CD4-positive, alpha-beta memory T cell (primary cell): ENCODE results near the gene PER3. TPM values are rescaled to one million over a fixed set of nuclear protein-coding genes. Genes with fewer than 3 reads are reported as not detected.

Experiments
- CTCF ChIA-PET: fragments of 350-600 bp; sonication (Branson Sonifier 250); formaldehyde crosslinking; loops from one replicate; lab custom pipeline; 2021; ENCODE audit warnings: inconsistent platforms; ENCODE audit not compliant: partially characterized antibody; lab: Charles Lee
- POLR2A ChIA-PET: fragments of 350-600 bp; sonication (Branson Sonifier 250); formaldehyde crosslinking; loops from one replicate; lab custom pipeline; 2021; ENCODE audit not compliant: partially characterized antibody; lab: Charles Lee
- DNase-seq, 5 donors: peaks; one replicate each; pipeline versions ENCODE4 v3.0.0 to v3.0.0-alpha.2; 2020 to 2022; ENCODE audit warnings: mixed read lengths in 1 of 5
- H3K27ac ChIP-seq: one replicate; pipeline ENCODE4 v1.7.0; 2013; ENCODE audit warnings: low read depth, low read length
- H3K27me3 ChIP-seq: 2 replicates; pipeline ENCODE4 v1.7.0; 2013; ENCODE audit warnings: mild to moderate bottlenecking, low read length, moderate library complexity; ENCODE audit not compliant: insufficient read depth
- H3K36me3 ChIP-seq: 2 replicates; pipeline ENCODE4 v1.7.0; 2013; ENCODE audit warnings: mild to moderate bottlenecking, low read length, moderate library complexity; ENCODE audit not compliant: insufficient read depth
- H3K4me1 ChIP-seq: 2 replicates; pipeline ENCODE4 v1.7.0; 2013; ENCODE audit warnings: mild to moderate bottlenecking, low read length, moderate library complexity; ENCODE audit not compliant: insufficient read depth
- H3K4me3 ChIP-seq, 2 donors: one replicate each; pipeline ENCODE4 v1.7.0; 2013; ENCODE audit warnings: low read length in 2 of 2, mild to moderate bottlenecking in 1 of 2
- H3K9me3 ChIP-seq, 2 donors: one replicate each; pipeline ENCODE4 v1.7.0; 2013; ENCODE audit warnings: low read length in 2 of 2, control low read depth in 1 of 2; ENCODE audit not compliant: control insufficient read depth in 1 of 2
- H3K27ac Mint-ChIP-seq, 7 donors: one replicate each; pipeline ENCODE4 v1.8.0; 2020 to 2021; ENCODE audit warnings: mixed read lengths in 7 of 7, mild to moderate bottlenecking in 6 of 7, inconsistent platforms in 3 of 7, moderate library complexity in 3 of 7
- H3K27me3 Mint-ChIP-seq, 2 donors: one replicate each; pipeline ENCODE4 v1.8.0; 2020 to 2021; ENCODE audit warnings: mixed read lengths in 2 of 2
- H3K36me3 Mint-ChIP-seq, 2 donors: one replicate each; pipeline ENCODE4 v1.8.0; 2020 to 2021; ENCODE audit warnings: mixed read lengths in 2 of 2, inconsistent platforms in 1 of 2, mild to moderate bottlenecking in 1 of 2
- H3K4me1 Mint-ChIP-seq, 4 donors: one replicate each; pipeline ENCODE4 v1.8.0; 2020 to 2021; ENCODE audit warnings: mixed read lengths in 4 of 4, mild to moderate bottlenecking in 1 of 4
- H3K4me3 Mint-ChIP-seq, 8 donors: one replicate each; pipeline ENCODE4 v1.8.0; 2020 to 2021; ENCODE audit warnings: mixed read lengths in 8 of 8, mild to moderate bottlenecking in 7 of 8, moderate library complexity in 6 of 8, inconsistent platforms in 3 of 8
- H3K9me3 Mint-ChIP-seq, 8 donors: one replicate each; pipeline ENCODE4 v1.8.0; 2020 to 2021; ENCODE audit warnings: mixed read lengths in 8 of 8, mild to moderate bottlenecking in 5 of 8, inconsistent platforms in 3 of 8, moderate library complexity in 1 of 8
- intact Hi-C: fragments of 100-400 bp; cut with micrococcal nuclease; formaldehyde crosslinking; loops from one replicate; pipeline ENCODE4 v1.15.1; 2023
- polyA plus RNA-seq, 2 donors: library from polyadenylated mRNA; unstranded; fragments of 300-500 nt; fragmentation: Illumina TruSeq; gene quantifications; one replicate each; pipeline ENCODE4 v1.2.3, GENCODE V29; 2021
- total RNA-seq, 2 experiments: library from RNA; stranded (reverse); gene quantifications; one replicate each; pipeline ENCODE4 v1.2.3, GENCODE V29; 2021

PER3 gene
- total and polyA plus RNA-seq, 4 experiments from 2014 or later: 3.5 to 7.9 (median 6.1) TPM

DNA sequence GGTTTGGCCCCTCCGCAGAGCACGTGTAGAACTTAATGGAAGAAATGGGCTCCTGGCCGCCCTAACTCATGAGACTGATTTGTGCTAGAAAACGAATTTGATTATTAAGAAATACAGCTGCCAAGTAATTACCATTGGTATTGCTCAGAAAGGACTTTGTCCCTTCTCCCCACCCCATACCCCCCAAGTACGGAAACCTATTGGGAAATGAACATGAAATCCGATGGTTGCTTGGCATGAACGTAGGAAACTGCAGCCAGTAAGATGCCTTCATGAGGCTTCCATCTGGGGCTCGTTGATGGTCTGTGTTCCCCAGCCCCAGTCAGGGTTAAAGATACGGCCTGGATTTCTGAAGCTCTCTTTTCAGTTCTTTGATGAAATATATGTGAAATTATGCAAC is 21.4 kb downstream of the PER3 start:
- Histone ChIP-seq H3K36me3 (peaks cover 16% of the 10 kb centered on the region), H3K4me1 (no peaks in the 10 kb centered on the region), H3K4me3 (no peak overlapping the region), H3K27ac (no peak overlapping the region), H3K9me3 (no peaks in the 10 kb centered on the region), H3K27me3 (no peaks in the 10 kb centered on the region)
- DNase-seq: no peak
- H3K36me3 Mint-ChIP-seq: peaks cover 37 to 45% of the 10 kb centered on the region in 2 donors
- no peaks in the 10 kb centered on the region for H3K9me3 Mint-ChIP-seq
- POLR2A ChIA-PET: no interaction called here
- CTCF ChIA-PET: no interaction called here
- no peaks in the 10 kb centered on the region for H3K27me3 Mint-ChIP-seq
- no peak overlapping the region for H3K27ac Mint-ChIP-seq
- H3K4me3 Mint-ChIP-seq: no peak overlapping the region
- H3K4me1 Mint-ChIP-seq: no peaks in the 10 kb centered on the region
- intact Hi-C loops: loop anchor here (5.0 kb wide), 1 partner anchor 542 kb away; no protein-coding TSS in a partner anchor

DNA sequence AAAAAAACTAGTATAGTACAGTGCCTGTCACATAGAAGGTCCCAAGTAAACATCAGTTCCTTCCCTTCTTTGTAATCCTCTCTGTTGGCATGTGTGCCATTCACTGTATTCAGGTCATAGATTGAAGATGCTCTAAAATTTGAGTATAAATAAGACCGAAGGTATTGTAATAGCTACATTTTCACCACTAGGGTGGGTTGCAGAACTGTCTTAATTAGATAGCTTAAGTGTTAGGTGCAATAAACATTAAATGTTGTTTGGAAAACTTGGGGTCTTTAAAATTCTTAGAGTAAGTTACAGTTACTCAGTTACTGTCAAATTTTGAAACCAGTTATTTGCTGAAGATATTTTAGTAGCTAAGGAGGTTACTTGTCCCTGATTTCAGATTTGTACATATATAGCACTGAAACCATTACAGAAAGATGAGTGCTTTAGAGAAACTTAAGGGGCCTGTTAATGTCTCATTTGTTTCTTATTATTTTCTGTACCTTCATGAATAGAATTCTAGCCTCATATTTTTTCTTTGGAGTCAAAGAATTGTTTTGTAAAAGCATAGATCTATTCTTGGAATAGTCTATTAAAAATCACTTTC is 24.3 kb downstream of the PER3 start:
- Mint-ChIP-seq H3K27me3 (no peaks in the 10 kb centered on the region), H3K4me1 (no peaks in the 10 kb centered on the region), H3K9me3 (peaks cover 0 to 8% (median 6%) of the 10 kb centered on the region in 8 donors), H3K36me3 (peaks cover 54 to 58% of the 10 kb centered on the region in 2 donors), H3K4me3 (no peak overlapping the region), H3K27ac (no peak overlapping the region)
- Histone ChIP-seq H3K4me3 (no peak overlapping the region), H3K36me3 (peaks cover 17% of the 10 kb centered on the region), H3K9me3 (peaks cover 2 to 4% of the 10 kb centered on the region in 2 donors), H3K4me1 (no peaks in the 10 kb centered on the region), H3K27me3 (no peaks in the 10 kb centered on the region), H3K27ac (no peak overlapping the region)
- POLR2A ChIA-PET: no interaction called here
- intact Hi-C loops: loop anchor here (5.0 kb wide), 1 partner anchor 539 kb away; no protein-coding TSS in a partner anchor
- CTCF ChIA-PET: interaction anchor here (0.6 to 1.2 kb wide), 5 partner anchors 16 to 167 kb away, joined by 3 to 6 read pairs (median 3); no protein-coding TSS in a partner anchor
- peak in 2 of 5 donors; percentile 14 to 15 for DNase-seq

DNA sequence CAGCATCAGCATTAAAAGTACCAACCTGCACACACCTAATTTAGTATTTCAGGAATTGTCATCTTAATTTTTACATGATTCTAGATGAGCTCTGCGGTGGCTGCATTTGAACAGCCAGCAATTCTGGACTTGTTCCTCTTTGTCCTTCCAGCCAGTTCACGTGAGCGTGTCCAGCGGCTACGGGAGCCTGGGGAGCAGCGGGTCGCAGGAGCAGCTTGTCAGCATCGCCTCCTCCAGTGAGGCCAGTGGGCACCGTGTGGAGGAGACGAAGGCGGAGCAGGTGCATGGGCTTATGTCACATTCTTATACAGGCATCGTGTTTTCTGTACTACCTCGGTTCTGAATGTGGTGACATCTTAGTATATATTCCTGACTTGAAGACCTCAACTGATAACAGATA is 25.7 kb downstream of the PER3 start:
- no peaks in the 10 kb centered on the region for H3K4me1 ChIP-seq
- DNase-seq: no peak
- H3K4me3 Mint-ChIP-seq: no peak overlapping the region
- no peaks in the 10 kb centered on the region for H3K27me3 Mint-ChIP-seq
- peaks cover 57 to 59% of the 10 kb centered on the region in 2 donors for H3K36me3 Mint-ChIP-seq
- no peak overlapping the region for H3K27ac ChIP-seq
- no peak overlapping the region for H3K4me3 ChIP-seq
- H3K27ac Mint-ChIP-seq: no peak overlapping the region
- peaks cover 4 to 7% of the 10 kb centered on the region in 2 donors for H3K9me3 ChIP-seq
- no peaks in the 10 kb centered on the region for H3K4me1 Mint-ChIP-seq
- intact Hi-C loops: loop anchor here (5.0 kb wide), 1 partner anchor 538 kb away; no protein-coding TSS in a partner anchor
- no peaks in the 10 kb centered on the region for H3K27me3 ChIP-seq
- peaks cover 0 to 17% (median 16%) of the 10 kb centered on the region in 8 donors for H3K9me3 Mint-ChIP-seq
- ChIA-PET CTCF (no interaction called here), POLR2A (no interaction called here)
- peaks cover 17% of the 10 kb centered on the region for H3K36me3 ChIP-seq

DNA sequence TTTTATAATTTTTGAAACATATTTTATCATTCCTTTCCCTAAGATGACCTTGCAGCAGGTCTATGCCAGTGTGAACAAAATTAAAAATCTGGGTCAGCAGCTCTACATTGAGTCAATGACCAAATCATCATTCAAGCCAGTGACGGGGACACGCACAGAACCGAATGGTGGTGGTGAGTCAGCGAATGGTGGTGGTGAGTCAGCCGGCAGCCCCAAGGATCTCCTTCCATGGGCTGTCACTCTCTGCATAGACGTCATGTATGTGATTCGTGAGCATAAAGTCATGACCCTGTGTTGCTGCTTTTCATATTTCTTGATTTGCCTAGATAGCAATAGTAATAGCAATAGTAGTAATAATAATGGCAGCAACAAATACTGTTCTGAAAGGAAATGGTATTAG is 26.3 kb downstream of the PER3 start:
- POLR2A ChIA-PET: no interaction called here
- intact Hi-C loops: no loop called here
- Mint-ChIP-seq H3K4me1 (no peaks in the 10 kb centered on the region), H3K36me3 (peaks cover 53 to 58% of the 10 kb centered on the region in 2 donors), H3K27me3 (no peaks in the 10 kb centered on the region), H3K27ac (no peak overlapping the region), H3K9me3 (peaks cover 0 to 17% (median 16%) of the 10 kb centered on the region in 8 donors), H3K4me3 (no peak overlapping the region)
- H3K36me3 ChIP-seq: peaks cover 17% of the 10 kb centered on the region
- H3K4me1 ChIP-seq: no peaks in the 10 kb centered on the region
- H3K4me3 ChIP-seq: no peak overlapping the region
- peaks cover 4 to 7% of the 10 kb centered on the region in 2 donors for H3K9me3 ChIP-seq
- no peak overlapping the region for H3K27ac ChIP-seq
- no peaks in the 10 kb centered on the region for H3K27me3 ChIP-seq
- DNase-seq: no peak
- CTCF ChIA-PET: no interaction called here

DNA sequence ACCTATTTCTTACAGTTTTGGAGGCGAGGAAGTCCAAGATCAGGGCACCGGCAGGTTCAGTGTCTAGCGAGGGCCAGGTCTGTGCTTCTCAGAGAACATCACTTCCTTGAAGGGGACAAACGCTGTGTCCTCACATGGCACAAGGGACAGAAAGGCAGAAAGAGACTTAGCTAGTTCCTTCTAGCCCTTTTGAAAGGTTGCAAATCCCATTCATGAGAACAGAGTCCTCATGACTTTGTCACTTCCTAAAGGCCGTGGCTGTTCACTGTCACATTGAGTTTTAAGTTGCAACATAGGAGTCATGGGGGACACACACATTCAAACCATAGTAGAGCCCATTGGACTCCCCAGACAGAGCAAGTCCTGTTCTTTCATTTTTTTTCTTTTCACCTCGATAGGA is 27.4 kb downstream of the PER3 start:
- H3K36me3 Mint-ChIP-seq: peaks cover 53 to 55% of the 10 kb centered on the region in 2 donors
- H3K9me3 ChIP-seq: peaks cover 4 to 7% of the 10 kb centered on the region in 2 donors
- POLR2A ChIA-PET: no interaction called here
- no peak overlapping the region for H3K4me3 Mint-ChIP-seq
- no peak overlapping the region for H3K27ac Mint-ChIP-seq
- CTCF ChIA-PET: interaction anchor here (1.0 to 1.3 kb wide), 2 partner anchors 59 to 90 kb away, joined by 3 read pairs; no protein-coding TSS in a partner anchor
- H3K27me3 ChIP-seq: no peaks in the 10 kb centered on the region
- H3K36me3 ChIP-seq: peaks cover 17% of the 10 kb centered on the region
- intact Hi-C loops: no loop called here
- H3K27me3 Mint-ChIP-seq: no peaks in the 10 kb centered on the region
- no peak for DNase-seq
- H3K4me1 ChIP-seq: no peaks in the 10 kb centered on the region
- H3K27ac ChIP-seq: no peak overlapping the region
- H3K4me3 ChIP-seq: no peak overlapping the region
- H3K9me3 Mint-ChIP-seq: peaks cover 0 to 17% (median 16%) of the 10 kb centered on the region in 8 donors
- no peaks in the 10 kb centered on the region for H3K4me1 Mint-ChIP-seq

DNA sequence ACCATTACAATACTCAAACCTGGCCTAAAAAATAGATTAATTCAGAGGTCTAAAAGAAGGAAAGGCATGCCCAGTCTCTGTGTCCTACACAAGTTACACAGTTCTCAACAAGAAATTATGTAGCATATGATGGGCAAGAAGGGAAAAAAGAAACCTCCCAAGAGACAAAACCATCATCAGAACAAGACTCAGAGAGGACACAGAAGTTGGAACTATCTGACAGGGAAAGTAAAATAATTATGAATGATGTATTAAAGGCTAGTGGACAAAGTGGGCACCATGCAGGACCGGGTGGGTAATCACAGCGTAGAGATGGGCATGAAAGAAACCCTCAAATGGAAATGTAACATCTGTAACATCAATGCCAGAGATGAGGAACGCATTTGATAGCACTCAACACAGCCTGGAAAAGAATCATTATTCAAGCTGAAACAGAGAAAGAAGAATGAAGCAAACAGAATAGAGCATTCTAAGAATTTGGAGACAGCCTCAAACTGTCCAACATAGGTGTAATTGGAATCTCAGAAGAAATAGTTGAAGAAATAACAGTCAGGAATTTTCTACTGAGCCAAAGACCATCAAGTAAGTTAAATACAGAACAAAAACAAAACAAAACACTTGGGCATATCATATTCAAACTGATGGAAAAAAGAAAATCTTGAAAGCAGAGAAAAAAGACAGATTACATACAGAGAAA is 29.7 kb downstream of the PER3 start:
- H3K4me3 Mint-ChIP-seq: no peak overlapping the region
- H3K36me3 Mint-ChIP-seq: peaks cover 45 to 46% of the 10 kb centered on the region in 2 donors
- no peak overlapping the region for H3K27ac Mint-ChIP-seq
- Histone ChIP-seq H3K27ac (no peak overlapping the region), H3K9me3 (peaks cover 4 to 7% of the 10 kb centered on the region in 2 donors), H3K36me3 (peaks cover 17% of the 10 kb centered on the region), H3K4me1 (no peaks in the 10 kb centered on the region), H3K4me3 (no peak overlapping the region), H3K27me3 (no peaks in the 10 kb centered on the region)
- CTCF ChIA-PET: no interaction called here
- intact Hi-C loops: no loop called here
- H3K4me1 Mint-ChIP-seq: no peaks in the 10 kb centered on the region
- POLR2A ChIA-PET: no interaction called here
- H3K9me3 Mint-ChIP-seq: peaks cover 0 to 17% (median 16%) of the 10 kb centered on the region in 8 donors
- H3K27me3 Mint-ChIP-seq: no peaks in the 10 kb centered on the region
- no peak for DNase-seq

DNA sequence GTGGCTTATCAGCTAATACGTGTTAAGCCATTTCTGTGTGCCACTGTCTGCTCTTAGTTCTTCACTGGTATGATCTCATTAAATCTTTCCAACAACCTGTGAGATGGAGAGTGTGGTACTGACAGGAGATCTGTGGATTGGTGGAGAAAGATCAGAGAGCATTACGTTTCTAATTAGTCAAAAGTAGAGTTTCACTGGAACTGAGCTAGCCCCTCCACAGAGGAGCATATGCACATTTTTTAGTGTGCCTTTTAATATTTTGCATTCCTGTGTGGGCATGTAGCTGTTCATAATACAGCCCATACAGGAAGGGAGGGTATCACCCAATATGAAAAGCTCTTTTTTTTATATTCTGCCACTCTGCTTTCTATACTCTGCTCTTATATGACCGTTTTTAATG is 37.2 kb downstream of the PER3 start:
- intact Hi-C loops: no loop called here
- peaks cover 0 to under 1% (median 0%) of the 10 kb centered on the region in 4 donors for H3K4me1 Mint-ChIP-seq
- Histone ChIP-seq H3K27me3 (no peaks in the 10 kb centered on the region), H3K27ac (no peak overlapping the region), H3K4me1 (no peaks in the 10 kb centered on the region), H3K4me3 (no peak overlapping the region), H3K9me3 (no peaks in the 10 kb centered on the region), H3K36me3 (no peaks in the 10 kb centered on the region)
- no peak overlapping the region for H3K27ac Mint-ChIP-seq
- no peak for DNase-seq
- no peak overlapping the region for H3K4me3 Mint-ChIP-seq
- no peaks in the 10 kb centered on the region for H3K27me3 Mint-ChIP-seq
- H3K36me3 Mint-ChIP-seq: peaks cover 31 to 38% of the 10 kb centered on the region in 2 donors
- CTCF ChIA-PET: no interaction called here
- POLR2A ChIA-PET: no interaction called here
- no peaks in the 10 kb centered on the region for H3K9me3 Mint-ChIP-seq
